Measurements from ENCODE around the gene CD19.
A peak's percentile ranks its signal among the peaks of the same experiment; 100 is the strongest.
"Not testable (repeated sequence)": the region's sequence is repeated elsewhere in the genome, so short reads cannot be mapped to it uniquely, and the experiment has no call there.

Gene CD19

DNA sequence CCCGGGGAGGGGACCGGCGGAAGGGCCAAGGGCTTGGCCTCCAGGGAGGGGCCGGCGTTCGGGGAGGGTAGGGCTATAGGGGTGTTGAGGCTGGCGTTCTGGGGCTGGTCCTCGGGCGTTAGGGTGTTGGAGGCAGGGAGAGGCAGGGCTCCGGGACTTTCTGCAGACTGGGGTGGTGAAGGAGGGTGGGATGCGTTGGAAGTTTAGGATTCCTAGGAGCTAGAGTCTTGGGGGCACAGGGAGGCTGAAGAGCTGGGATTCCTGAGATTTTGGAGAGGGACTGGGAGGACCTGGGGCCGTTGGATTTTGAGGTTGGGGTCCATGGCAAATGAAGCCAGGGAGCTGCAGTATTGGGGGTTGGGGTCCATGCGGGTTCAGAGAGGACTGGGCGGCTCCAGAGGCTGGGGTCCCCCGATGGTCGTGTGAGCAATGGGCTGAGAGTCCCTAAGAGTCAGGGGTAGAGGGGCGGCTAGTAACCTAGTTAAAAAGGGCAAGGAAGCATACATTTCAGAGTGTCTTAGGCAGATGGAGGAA, 19.7 kb downstream of the CD19 start:
- ChIA-PET POLR2A (no interaction called here), CTCF (interaction anchor here (0.6 to 2.6 kb wide), 3 partner anchors 18 to 22 kb away, joined by 3 to 15 read pairs (median 6); partner anchors contain the start of gene SPNS1)
- H3K4me3 ChIP-seq (ENCODE audit: low read depth, low read length), result peak overlapping the region; percentile 79
- TF ChIP-seq CTCF (IDR thresholded peaks at IDR 0.05; ENCODE audit: insufficient read depth, low read length, missing control alignments), result no peak
- DNase-seq (ENCODE audit: low read depth, low spot score), result no peak

GRCh38 chr16:28958216-28958615, 26.4 kb downstream of the CD19 start:
- TF ChIP-seq CTCF (IDR thresholded peaks at IDR 0.05; ENCODE audit: insufficient read depth, low read length, missing control alignments), result no peak
- CTCF ChIA-PET, result interaction anchor here (1.2 to 1.4 kb wide), 3 partner anchors 10 to 16 kb away, joined by 3 to 5 read pairs (median 5); no protein-coding TSS in a partner anchor
- POLR2A ChIA-PET, result no interaction called here
- H3K4me3 ChIP-seq (ENCODE audit: low read depth, low read length), result no peak overlapping the region
- DNase-seq (ENCODE audit: low read depth, low spot score), result no peak

GRCh38 chr16:28958836-28959235, 27.1 kb downstream of the CD19 start:
- no peak overlapping the region for H3K4me3 ChIP-seq (ENCODE audit: low read depth, low read length)
- ChIA-PET CTCF (interaction anchor here (1.2 to 1.4 kb wide), 3 partner anchors 10 to 15 kb away, joined by 3 to 5 read pairs (median 5); no protein-coding TSS in a partner anchor), POLR2A (no interaction called here)
- DNase-seq (ENCODE audit: low read depth, low spot score), result no peak
- no peak for TF ChIP-seq CTCF (IDR thresholded peaks at IDR 0.05; ENCODE audit: insufficient read depth, low read length, missing control alignments)

- ChIA-PET CTCF (interaction anchor here (1.0 kb wide), 1 partner anchor 10 kb away, joined by 4 read pairs; no protein-coding TSS in a partner anchor), POLR2A (no interaction called here)
- TF ChIP-seq CTCF (IDR thresholded peaks at IDR 0.05; ENCODE audit: insufficient read depth, low read length, missing control alignments), result no peak
- no peak overlapping the region for H3K4me3 ChIP-seq (ENCODE audit: low read depth, low read length)
- DNase-seq (ENCODE audit: low read depth, low spot score), result no peak
Measured at GRCh38 chr16:28964072-28964471, 32.3 kb downstream of the CD19 start.

DNA sequence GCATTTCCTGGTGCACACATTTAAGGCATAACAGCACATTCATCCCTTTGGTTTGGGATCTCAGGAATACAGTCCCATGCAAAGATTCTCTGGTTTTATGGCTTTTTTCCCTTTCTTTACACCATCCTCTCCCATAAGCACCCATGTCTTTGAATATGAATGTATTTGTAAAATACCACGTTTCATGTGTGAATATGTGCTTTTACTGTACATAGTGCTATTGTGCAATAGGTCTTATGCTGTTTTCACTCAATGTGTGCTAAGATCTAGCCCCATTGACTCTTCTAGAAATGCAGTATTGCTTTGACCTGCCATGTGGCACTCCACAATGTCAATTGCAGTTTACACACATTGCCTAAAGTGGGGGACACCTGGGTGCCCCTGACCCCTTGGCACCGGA, 32.7 kb downstream of the CD19 start:
- no peak for TF ChIP-seq CTCF (IDR thresholded peaks at IDR 0.05; ENCODE audit: insufficient read depth, low read length, missing control alignments)
- POLR2A ChIA-PET, result no interaction called here
- CTCF ChIA-PET, result interaction anchor here (1.0 kb wide), 1 partner anchor 9 kb away, joined by 4 read pairs; no protein-coding TSS in a partner anchor
- no peak overlapping the region for H3K4me3 ChIP-seq (ENCODE audit: low read depth, low read length)
- no peak for DNase-seq (ENCODE audit: low read depth, low spot score)

- ChIA-PET POLR2A (no interaction called here), CTCF (interaction anchor here (0.6 to 1.2 kb wide), 2 partner anchors 10 to 1056 kb away, joined by 3 to 4 read pairs; no protein-coding TSS in a partner anchor)
- TF ChIP-seq CTCF (IDR thresholded peaks at IDR 0.05; ENCODE audit: insufficient read depth, low read length, missing control alignments), result no peak
- DNase-seq (ENCODE audit: low read depth, low spot score), result no peak
- H3K4me3 ChIP-seq (ENCODE audit: low read depth, low read length), result no peak overlapping the region
Measured at GRCh38 chr16:28967156-28967555, 35.4 kb downstream of the CD19 start.

GRCh38 chr16:28969696-28970095, 37.9 kb downstream of the CD19 start:
- CTCF ChIA-PET, result interaction anchor here (0.6 kb wide), 1 partner anchor 18 kb away, joined by 3 read pairs; no protein-coding TSS in a partner anchor
- H3K4me3 ChIP-seq (ENCODE audit: low read depth, low read length); POLR2A ChIA-PET; DNase-seq (ENCODE audit: low read depth, low spot score): not testable (repeated sequence)
